ENCODE measurements around the gene HSH2D. TPM values are rescaled to one million over a fixed set of nuclear protein-coding genes. Genes with fewer than 3 reads are reported as not detected.

The HSH2D gene
- total RNA-seq, 6 donors from 2014 or later: 5.9 to 12.6 (median 8.2) TPM

DNA sequence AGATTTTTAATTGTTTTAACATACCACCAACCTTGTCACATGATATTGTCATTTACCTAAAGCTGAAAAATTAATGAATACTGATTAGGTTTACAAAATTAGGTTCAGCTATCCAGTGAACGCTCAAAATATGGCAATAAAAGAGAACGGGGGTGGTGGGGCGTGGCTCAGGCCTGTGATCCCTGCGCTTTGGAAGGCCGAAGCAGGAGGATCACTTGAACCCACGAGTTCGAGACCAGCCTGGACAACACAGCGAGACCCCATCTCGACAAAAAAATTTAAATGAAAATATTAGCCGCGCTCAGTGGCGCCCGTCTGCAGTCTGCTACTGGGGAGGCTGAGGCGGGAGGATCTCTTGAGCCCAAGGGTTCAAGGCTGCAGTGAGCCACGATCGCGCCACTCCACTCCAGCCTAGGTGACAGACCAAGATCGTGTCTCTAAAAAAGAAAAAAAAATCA, 41.2 kb downstream of the HSH2D start:
- H3K27ac ChIP-seq: peak overlapping the region in 3 of 4 donors; percentile 86 to 91 (median 91)
- H3K36me3 ChIP-seq: peaks cover 1 to 25% (median 15%) of the 10 kb centered on the region in 4 donors
- ATAC-seq (ENCODE audit: low FRiP score in 2 of 2) (peak in 1 of 2 donors; percentile 9), DNase-seq (no peak)
- H3K4me3 ChIP-seq: peak overlapping the region in 3 of 4 donors; percentile 84 to 98 (median 84)
- TF ChIP-seq POLR2A (IDR thresholded peaks at IDR 0.05): no peak
- no peak for TF ChIP-seq POLR2AphosphoS5 (IDR thresholded peaks at IDR 0.05)
- TF ChIP-seq EP300 (IDR thresholded peaks at IDR 0.05): no peak
- TF ChIP-seq, protein P1, sequence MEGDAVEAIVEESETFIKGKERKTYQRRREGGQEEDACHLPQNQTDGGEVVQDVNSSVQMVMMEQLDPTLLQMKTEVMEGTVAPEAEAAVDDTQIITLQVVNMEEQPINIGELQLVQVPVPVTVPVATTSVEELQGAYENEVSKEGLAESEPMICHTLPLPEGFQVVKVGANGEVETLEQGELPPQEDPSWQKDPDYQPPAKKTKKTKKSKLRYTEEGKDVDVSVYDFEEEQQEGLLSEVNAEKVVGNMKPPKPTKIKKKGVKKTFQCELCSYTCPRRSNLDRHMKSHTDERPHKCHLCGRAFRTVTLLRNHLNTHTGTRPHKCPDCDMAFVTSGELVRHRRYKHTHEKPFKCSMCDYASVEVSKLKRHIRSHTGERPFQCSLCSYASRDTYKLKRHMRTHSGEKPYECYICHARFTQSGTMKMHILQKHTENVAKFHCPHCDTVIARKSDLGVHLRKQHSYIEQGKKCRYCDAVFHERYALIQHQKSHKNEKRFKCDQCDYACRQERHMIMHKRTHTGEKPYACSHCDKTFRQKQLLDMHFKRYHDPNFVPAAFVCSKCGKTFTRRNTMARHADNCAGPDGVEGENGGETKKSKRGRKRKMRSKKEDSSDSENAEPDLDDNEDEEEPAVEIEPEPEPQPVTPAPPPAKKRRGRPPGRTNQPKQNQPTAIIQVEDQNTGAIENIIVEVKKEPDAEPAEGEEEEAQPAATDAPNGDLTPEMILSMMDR (IDR thresholded peaks at IDR 0.05): no peak
- peaks cover 15 to 35% (median 23%) of the 10 kb centered on the region in 4 donors for H3K4me1 ChIP-seq
- no peaks in the 10 kb centered on the region for H3K27me3 ChIP-seq
- H3K9me3 ChIP-seq: no peaks in the 10 kb centered on the region
- 48 to 49% methylated on average over 18 of the region's 18 CpGs for WGBS, 2 donors

- ATAC-seq (ENCODE audit: low FRiP score in 2 of 2): peak; percentile 96 to 97
- peak; percentile 89 to 93 for TF ChIP-seq POLR2AphosphoS5 (IDR thresholded peaks at IDR 0.05)
- TF ChIP-seq EP300 (IDR thresholded peaks at IDR 0.05): peak in 1 of 4 donors; percentile 3
- peak in 3 of 4 donors; percentile 60 to 82 (median 69) for TF ChIP-seq POLR2A (IDR thresholded peaks at IDR 0.05)
- TF ChIP-seq, protein P1 (IDR thresholded peaks at IDR 0.05): peak in 4 of 6 experiments; percentile 33 to 48 (median 40)
Measured at GRCh38 chr19:16185123-16185767, 41.8 kb downstream of the HSH2D start, which contains the start of gene FAM32A. TSS of gene FAM32A (plus strand) at chr19:16185410. CDS start at chr19:16185443, 33 bp downstream.

GRCh38 chr19:16185768-16186123, 42.3 kb downstream of the HSH2D start:
- ATAC-seq (ENCODE audit: low FRiP score in 2 of 2) (peak; percentile 44 to 48), DNase-seq (peak in 1 of 2 donors; percentile 39)
- Histone ChIP-seq H3K27ac (peak overlapping the region; percentile 75 to 91 (median 88)), H3K27me3 (no peaks in the 10 kb centered on the region), H3K36me3 (peaks cover 12 to 36% (median 25%) of the 10 kb centered on the region in 4 donors), H3K4me3 (peak overlapping the region; percentile 84 to 98 (median 90)), H3K4me1 (peaks cover 15 to 35% (median 23%) of the 10 kb centered on the region in 4 donors), H3K9me3 (no peaks in the 10 kb centered on the region)
- WGBS, 2 donors: 0 to 1% methylated on average over 20 of the region's 20 CpGs
- TF ChIP-seq, protein P1 (IDR thresholded peaks at IDR 0.05): peak in 2 of 6 experiments; percentile 20 to 28
- no peak for TF ChIP-seq EP300 (IDR thresholded peaks at IDR 0.05)

More at GRCh38 chr19:16185123-16185767, 41.8 kb downstream of the HSH2D start, which contains the start of gene FAM32A:
- peak; percentile 88 to 98 for DNase-seq
- Histone ChIP-seq H3K9me3 (no peaks in the 10 kb centered on the region), H3K4me1 (peaks cover 15 to 35% (median 23%) of the 10 kb centered on the region in 4 donors), H3K4me3 (peak within 1 kb of the TSS; percentile 84 to 98 (median 90)), H3K36me3 (peaks cover 7 to 31% (median 20%) of the 10 kb centered on the region in 4 donors), H3K27me3 (no peaks in the 10 kb centered on the region), H3K27ac (peak within 1 kb of the TSS; percentile 75 to 91 (median 88))
- WGBS, 2 donors: 0 to 2% methylated on average over 33 to 39 of the region's 39 CpGs

- DNase-seq (no peak), ATAC-seq (ENCODE audit: low FRiP score in 2 of 2) (no peak)
- no peaks in the 10 kb centered on the region for H3K9me3 ChIP-seq
- H3K27me3 ChIP-seq: no peaks in the 10 kb centered on the region
- 90 to 94% methylated on average over 3 of the region's 3 CpGs for WGBS, 2 donors
- H3K4me1 ChIP-seq: peaks cover 12 to 35% (median 20%) of the 10 kb centered on the region in 4 donors
- TF ChIP-seq POLR2AphosphoS5 (IDR thresholded peaks at IDR 0.05) (no peak), POLR2A (IDR thresholded peaks at IDR 0.05) (no peak), EP300 (IDR thresholded peaks at IDR 0.05) (no peak)
- H3K36me3 ChIP-seq: peaks cover 19 to 64% (median 45%) of the 10 kb centered on the region in 4 donors
- H3K27ac ChIP-seq: no peak overlapping the region
- no peak overlapping the region for H3K4me3 ChIP-seq
Measured at GRCh38 chr19:16188521-16188920, 45.0 kb downstream of the HSH2D start.

DNA sequence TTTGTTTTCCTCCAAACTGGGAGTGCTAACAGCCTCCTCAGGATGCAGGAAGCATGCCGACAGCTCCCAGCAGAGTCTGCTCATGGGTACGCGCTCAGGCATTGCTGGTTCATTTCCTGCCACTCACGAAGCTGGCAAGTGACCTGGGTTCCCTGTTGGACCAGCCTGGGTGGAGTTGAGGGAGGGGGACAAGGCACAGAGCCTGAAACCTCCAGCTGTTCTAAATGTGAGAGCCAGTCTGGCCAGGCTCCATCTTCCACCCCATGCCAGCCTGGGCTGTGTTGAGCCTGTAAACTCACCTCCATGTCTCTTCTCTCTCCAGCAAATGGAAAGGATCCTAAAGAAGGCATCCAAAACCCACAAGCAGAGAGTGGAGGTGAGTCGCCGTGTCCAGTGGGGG, 46.7 kb downstream of the HSH2D start:
- ATAC-seq (ENCODE audit: low FRiP score in 2 of 2): no peak
- no peaks in the 10 kb centered on the region for H3K9me3 ChIP-seq
- no peak overlapping the region for H3K4me3 ChIP-seq
- TF ChIP-seq, protein P1 (IDR thresholded peaks at IDR 0.05): no peak
- no peak for TF ChIP-seq POLR2A (IDR thresholded peaks at IDR 0.05)
- TF ChIP-seq EP300 (IDR thresholded peaks at IDR 0.05): no peak
- no peak for TF ChIP-seq POLR2AphosphoS5 (IDR thresholded peaks at IDR 0.05)
- WGBS, 2 donors: 79 to 92% methylated on average over 6 of the region's 6 CpGs
- H3K27ac ChIP-seq: no peak overlapping the region
- H3K36me3 ChIP-seq: peaks cover 19 to 65% (median 45%) of the 10 kb centered on the region in 4 donors
- peaks cover 12 to 30% (median 17%) of the 10 kb centered on the region in 4 donors for H3K4me1 ChIP-seq
- no peaks in the 10 kb centered on the region for H3K27me3 ChIP-seq
- no peak for DNase-seq
